Measurements from ENCODE around the gene PMPCA.

- TF ChIP-seq, protein P1, sequence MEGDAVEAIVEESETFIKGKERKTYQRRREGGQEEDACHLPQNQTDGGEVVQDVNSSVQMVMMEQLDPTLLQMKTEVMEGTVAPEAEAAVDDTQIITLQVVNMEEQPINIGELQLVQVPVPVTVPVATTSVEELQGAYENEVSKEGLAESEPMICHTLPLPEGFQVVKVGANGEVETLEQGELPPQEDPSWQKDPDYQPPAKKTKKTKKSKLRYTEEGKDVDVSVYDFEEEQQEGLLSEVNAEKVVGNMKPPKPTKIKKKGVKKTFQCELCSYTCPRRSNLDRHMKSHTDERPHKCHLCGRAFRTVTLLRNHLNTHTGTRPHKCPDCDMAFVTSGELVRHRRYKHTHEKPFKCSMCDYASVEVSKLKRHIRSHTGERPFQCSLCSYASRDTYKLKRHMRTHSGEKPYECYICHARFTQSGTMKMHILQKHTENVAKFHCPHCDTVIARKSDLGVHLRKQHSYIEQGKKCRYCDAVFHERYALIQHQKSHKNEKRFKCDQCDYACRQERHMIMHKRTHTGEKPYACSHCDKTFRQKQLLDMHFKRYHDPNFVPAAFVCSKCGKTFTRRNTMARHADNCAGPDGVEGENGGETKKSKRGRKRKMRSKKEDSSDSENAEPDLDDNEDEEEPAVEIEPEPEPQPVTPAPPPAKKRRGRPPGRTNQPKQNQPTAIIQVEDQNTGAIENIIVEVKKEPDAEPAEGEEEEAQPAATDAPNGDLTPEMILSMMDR (conservative IDR thresholded peaks at IDR 0.05; ENCODE audit: low read depth, low read length) = no peak
- no peak for TF ChIP-seq EZH2 (IDR thresholded peaks at IDR 0.05; ENCODE audit: low read length, unreplicated experiment)
- TF ChIP-seq EZH2phosphoT487 (IDR thresholded peaks at IDR 0.05; ENCODE audit: borderline replicate concordance, low read length) = no peak
These were observed 28.4 kb upstream of the PMPCA start for GRCh38 chr9:136381966-136382513.
